HG02981 (cell line): ENCODE data around the gene MRPL58.
"Not testable (repeated sequence)": the region's sequence is repeated elsewhere in the genome, so short reads cannot be mapped to it uniquely, and the experiment has no call there.

Source experiments
- ATAC-seq: cut with Tn5 transposase; IDR thresholded peaks from one replicate; pipeline ENCODE4 v1.9.1; 2021; ENCODE audit warnings: mild to moderate bottlenecking, moderate library complexity; ENCODE audit not compliant: unreplicated experiment

MRPL58 gene

DNA sequence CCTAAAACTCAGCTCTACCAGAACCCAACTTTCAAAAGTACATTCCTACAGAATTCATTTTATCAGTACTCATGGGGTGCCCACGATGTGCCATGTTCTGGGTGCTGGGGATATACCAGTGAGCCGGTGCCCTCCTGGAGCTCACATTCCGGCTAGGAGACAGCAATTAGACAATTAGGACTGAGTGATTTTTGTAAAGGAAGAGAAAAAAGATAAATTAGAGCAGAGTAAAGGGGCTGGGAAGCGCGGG is 449 bp upstream of the MRPL58 start:
- ATAC-seq, result no peak

DNA sequence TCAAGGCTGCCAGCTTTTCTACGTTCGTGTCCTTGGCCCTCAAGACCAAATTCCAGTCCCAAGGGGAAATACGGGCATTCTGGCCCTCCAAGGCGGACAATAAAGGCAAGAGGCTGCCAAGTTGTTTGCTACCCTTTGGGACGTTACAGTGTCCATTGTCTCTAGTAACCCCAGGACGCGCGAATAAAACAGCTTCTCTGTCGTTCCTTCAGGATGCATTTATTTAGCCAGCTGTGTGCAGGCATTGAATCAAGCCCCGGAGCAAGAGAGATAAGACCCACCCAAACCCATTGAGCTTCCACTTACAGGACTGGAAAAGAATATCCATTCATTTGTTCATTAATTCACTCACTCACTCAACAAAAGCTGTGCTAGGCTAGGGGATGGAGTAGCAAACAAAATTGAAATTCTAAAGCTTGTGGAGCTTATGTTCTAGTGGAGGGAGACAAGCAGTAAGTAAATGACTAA is 656 bp downstream of the MRPL58 start:
- no peak for ATAC-seq

DNA sequence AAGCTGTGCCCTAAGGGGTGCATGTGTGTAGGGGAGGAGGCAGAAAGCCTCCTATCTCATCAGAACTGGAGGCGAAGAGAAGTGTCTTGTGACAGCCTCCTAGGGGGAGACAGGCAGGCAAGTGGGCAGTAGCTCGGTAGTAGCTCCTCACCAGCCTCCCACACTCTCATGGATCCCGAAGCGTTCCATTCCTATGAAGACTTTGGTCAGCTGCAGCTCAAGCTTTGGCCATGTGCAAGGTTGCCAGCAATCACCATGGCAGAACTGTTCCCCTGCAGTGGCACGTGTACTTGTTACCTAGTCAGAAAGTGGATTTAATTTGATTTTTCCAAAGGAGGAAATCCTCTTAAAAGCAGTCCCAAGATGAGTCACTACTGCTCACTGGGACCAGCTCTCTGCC is 6.7 kb downstream of the MRPL58 start:
- no peak for ATAC-seq

DNA sequence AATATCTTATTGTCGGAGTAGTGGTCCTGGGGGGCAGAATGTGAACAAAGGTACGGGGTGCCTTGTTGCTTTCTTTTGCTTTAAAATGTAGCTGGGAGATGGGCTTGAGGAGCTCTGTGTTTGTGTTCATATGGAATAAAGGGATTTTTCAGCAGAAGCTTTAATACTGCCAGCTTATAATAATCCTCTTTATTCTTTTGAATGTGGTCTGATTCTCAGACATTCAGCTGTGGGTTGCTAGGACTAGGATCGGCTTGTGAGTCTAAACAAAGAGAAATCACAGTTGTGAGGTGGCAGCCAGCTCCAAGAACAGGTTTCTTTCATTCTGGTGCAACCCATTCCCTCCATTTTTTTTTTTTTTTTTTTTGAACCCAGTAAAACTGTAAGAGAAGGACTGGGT is 7.2 kb downstream of the MRPL58 start:
- no peak for ATAC-seq

DNA sequence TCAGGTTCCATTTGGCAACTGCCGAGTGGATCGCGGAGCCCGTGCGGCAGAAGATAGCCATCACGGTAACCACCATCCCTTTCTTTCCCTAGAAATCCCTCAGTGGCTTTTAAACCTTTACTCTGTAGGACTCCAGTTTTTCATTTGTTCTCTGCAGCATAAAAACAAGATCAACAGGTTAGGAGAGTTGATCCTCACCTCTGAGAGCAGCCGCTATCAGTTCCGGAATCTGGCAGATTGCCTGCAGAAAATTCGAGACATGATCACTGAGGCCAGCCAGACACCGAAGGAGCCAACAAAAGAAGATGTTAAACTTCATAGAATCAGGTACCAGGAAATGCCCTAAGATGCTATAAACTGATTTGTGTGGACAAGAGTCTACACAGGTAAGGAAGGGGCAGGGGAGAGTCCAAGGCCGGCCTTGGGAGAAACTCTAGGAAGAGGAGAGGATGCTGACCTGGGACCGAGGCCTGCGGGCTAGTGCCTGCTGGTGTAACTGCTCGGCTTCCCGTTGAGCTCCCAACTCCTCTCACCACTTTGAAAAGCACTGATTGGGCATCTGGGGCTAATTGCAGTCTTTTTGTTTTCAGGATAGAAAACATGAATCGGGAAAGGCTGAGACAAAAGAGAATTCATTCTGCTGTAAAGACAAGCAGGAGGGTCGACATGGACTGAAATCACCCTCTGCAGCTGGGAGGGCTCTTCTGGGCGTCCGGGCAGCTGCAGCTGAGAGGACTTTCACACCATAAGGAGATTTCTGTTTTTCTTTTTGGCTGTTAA is 8.1 kb downstream of the MRPL58 start:
- ATAC-seq, result no peak

DNA sequence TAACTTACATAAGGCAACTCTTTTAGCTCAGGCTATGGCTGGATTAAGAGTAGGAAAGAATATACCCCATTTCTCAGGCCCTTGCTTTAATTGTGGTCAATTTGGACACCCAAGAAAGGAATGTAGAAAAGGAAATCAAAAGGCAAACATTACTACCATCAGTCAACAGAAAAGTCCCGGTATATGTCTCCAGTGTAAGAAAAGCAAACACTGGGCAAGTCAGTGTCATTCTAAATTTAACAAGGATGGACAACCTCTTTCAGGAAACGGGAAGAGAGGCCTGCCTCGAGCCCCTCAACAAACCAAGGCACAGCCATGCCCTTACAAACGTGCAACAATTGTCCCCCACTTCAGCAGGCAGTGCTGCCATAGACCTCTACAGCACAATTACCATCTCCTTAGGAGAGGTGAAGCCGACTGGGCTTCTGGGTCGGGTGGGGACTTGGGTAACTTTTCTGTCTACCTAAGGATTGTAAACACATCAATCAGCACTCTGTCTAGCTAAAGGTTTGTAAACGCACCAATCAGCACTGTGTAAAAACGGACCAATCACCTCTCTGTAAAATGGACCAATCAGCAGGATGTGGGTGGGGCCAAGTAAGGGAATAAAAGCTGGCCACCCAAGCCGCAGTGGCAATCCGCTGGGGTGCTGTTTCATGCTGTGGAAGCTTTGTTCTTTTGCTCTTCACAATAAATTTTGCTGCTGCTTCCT is 12.4 kb downstream of the MRPL58 start:
- ATAC-seq, result no peak

DNA sequence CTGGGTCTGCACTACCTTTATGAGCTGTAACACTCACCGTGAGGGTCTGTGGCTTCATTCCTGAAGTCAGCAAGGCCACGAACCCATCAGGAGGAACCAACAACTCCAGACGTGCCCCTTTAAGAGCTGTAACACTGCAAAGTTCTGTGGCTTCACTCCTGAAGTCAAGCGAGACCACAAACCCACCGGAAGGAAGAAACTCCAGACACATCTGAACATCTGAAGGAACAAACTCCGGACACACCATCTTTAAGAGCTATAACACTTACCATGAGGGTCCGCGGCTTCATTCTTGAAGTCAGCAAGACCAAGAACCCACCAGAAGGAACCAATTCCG is 12.9 kb downstream of the MRPL58 start:
- ATAC-seq, result not testable (repeated sequence)

DNA sequence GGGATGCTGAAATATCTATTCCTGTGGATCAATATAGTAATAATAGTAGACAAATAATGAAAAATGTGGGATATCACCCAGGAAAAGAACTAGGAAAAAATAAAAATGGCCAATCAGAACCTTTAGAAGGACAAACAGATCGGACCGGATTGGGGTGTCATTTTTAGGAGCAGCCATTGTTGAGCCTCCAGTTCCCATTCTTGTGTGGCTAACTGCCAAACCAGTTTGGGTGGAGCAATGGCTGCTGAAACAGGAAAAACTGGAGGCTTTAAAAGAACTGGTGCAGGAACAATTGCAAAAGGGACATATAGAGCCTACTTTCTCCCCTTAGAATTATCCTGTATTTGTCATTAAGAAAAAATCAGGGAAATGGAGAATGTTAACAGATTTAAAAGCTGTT is 14.2 kb downstream of the MRPL58 start:
- ATAC-seq, result not testable (repeated sequence)

DNA sequence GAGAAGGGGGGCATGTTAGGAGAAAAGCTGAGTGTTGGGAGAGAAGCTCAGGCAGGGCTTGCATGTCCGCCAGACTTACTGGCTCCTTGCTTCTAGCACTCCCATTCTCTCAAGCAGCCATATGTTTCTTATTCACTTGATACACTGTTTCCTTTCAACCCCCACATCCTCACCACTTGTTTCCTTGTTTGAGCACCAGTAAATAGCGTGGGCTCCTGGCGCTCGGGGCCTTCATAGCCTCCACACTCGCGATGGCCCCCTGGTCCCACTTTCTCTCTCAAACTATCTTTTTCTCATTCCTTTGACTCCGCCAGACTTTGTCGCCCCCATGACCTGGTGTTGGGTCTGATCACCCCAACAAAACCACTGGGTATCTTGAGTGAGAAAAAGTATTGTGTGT is 17.7 kb downstream of the MRPL58 start:
- no peak for ATAC-seq

DNA sequence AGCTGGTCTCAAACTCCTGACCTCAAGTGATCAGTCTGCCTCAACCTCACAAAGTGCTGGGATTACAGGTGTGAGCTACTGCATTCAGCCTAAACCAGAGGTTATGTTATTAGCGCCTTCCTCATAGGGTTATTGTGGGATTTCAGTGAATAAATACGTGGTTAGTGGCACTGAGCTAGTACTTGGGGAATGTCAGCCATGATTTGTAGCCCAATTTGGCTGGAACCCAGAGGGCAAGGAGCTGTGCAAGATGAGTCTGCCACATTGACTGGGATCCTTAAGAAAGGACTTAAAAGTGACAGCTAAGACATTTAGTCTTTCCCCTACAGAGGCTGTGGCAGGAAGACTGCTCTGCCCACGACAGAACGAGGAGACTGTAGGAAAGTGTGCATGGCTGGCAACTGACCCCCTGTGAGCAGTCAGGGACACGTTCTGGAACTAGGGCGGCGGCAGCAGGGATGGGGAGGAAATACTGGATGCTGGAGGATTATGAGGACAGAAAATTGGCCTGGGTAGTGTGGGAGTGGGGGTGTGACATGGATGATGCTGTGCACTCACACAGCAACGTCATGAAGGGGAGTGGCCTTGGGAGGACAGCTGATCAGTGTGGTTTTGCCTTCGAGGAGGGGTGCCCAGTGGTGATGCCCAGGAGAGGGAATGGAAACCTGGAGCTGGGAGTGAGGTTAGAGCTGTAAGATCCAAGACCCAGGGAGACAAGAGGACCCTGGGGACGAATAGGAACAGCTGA is 19.7 kb downstream of the MRPL58 start:
- ATAC-seq, result no peak

DNA sequence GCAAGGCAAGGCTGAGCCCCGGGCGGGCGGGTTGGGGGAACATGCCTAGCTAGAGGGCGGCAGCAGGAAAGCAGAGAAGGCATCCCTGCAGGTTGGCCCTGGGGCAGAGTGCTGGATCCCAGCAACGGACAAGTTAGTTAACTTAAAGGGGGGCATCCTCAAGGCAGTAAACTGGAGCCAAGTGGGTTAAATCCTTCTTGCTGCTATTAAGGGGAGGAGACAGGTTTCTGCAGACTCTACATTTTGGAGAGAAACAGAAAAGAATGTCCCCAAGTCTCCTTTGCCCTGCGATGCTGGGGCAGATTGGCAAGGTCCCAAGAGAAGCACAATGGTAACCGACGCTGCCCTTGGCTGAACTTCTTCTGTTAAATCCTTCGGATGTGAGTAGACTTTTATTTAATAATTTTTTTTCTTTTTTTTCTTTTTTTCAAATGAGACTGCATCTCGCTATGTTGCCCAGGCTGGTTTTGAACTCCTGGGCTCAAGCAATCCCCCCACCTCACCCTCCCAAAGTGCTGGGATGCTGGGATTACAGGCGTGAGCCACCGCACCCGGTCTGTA is 20.3 kb downstream of the MRPL58 start:
- no peak for ATAC-seq

DNA sequence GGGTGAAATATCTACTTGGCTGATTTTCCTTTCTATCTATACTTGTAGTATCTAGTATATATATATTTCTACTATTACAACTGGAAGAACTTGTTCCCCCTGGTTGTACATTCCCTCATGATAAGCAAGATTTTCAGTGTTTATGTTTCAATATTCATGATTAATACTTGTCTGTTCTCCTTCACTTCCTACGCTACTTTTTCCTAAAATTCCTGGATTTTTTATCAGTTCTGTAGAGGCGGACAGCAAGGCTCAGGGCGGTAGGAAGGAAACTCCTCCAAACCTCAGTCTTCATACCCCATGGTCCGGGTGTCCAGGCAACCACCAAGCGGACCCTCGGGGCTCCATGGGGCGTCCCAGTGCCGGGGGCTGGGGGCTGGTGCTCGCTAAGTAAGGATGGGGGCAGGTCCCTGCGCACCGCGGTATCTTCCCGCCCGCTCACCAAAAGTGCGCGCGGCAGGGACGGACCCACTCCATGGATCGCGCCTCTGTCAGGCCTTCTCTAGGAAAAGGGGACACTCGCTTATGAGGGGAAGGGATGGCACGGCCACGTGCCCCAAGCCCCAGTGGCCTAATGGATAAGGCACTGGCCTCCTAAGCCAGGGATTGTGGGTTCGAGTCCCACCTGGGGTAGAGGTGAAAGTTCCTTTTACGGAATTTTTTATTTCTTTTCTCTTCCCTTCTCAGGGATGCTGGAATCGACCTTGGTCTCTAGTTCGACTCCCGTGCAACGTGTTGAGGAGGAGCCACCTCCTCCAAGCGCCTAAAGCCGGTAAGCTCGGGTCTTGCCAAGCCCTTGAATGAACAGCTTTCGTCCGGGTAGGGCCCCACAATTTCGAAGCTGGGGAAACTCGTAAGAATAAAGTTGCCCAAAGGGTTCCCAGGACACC is 21.1 kb downstream of the MRPL58 start:
- ATAC-seq, result peak; percentile 29

DNA sequence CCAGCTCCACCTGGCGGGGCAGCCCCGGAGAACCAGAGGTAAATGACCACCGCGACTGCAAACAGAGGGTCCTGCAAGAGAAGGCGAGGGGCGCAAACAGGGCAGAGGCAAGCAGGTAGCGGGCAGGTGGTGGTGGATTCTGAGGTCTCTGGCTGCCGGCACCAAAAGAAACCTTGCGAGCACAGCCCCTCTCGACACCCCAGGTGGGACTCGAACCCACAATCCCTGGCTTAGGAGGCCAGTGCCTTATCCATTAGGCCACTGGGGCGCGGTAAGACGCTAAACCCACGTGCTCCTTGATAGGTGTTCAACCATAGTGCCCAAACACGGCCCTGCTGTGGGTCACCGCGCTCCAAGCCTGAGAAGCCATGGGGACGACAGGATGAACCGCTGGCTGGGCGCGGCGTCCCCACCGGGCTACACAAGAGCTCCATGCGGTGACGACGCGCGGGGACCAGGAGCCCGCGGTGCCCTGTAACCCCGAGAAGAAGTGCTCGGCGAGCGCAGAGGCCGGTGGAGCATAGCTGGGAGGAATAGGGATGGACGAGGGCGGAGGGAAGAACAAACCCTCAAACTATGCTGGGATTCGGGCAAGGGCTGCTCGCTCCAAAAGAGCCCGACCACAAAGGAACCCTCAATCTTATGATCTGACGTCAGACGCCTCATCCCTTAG is 21.9 kb downstream of the MRPL58 start:
- peak; percentile 50 for ATAC-seq

DNA sequence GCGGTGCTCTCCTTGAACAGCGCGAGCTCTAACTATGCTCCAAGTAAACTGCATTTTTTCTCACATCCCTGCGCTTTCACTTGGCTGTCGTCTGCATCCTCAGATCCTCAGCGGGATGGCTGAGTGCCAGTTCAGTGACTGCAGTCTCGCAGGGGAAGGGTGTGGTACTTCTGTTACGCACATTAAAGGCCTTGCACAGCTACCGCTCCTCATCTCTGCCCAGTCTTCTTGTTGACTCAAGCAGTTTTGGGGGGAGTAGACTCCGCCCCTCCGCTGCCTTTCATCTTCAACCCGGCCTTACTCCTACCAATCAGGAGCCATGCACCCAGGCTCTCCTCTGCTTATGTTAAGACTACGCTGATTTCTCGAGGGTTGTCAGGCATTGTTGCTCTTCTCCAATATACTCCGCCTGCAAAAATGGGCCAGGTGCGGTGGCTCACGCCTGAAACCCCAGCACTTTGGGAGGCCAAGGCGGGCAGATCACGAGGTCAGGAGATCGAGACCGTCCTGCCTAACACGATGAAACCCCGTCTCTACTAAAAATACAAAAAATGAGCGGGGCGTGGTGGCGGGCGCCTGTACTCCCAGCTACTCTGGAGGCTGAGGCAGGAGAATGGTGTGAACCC is 24.3 kb downstream of the MRPL58 start:
- no peak for ATAC-seq

DNA sequence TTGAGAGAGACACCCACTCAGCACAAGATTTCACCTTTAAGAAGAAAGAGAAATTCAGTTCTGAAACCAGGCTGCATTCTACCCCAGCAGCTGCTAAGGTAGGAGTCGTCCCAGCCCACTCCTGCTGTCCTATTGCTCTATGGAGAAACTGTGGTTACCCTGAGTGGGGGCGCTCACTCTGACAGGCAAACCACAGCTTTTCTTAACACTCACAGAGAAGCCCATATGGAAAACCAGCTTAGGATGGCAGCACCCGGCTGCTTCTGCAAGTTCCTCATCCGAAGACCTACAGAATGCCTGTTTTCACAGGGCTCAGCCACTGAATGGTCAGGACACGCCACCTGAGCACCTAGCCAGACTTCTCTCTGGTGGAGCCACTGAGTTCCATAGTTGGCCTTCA is 26.8 kb downstream of the MRPL58 start:
- ATAC-seq, result no peak

DNA sequence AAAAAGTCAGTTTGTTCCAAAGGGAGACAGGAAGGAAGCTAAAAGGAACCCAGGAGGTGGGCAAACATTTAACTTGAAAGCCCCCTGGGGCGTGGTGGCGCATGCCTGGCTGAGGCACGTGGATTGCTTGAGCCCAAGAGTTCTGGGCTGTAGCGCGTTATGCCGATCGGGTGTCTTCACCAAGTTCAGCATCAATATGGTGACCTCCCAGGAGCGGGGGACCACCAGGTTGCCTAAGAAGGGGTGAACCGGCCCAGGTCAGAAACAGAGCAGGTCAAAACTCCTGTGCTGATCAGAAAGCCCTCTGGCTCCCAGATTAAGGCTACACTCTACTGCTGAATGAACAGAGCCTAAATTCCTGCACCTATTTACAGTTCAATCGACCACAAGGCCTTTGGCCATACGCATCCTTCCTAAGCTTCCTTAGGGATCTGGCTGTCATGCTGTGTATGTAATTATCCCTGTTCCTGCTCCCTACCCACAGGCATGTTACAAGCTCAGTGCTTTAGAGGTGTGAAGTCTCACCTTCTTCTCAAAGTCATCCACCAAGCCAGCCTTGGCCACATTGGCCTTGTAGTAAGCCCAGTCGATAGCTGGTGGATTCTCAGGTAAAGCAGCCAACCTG is 29.3 kb downstream of the MRPL58 start:
- ATAC-seq, result no peak

DNA sequence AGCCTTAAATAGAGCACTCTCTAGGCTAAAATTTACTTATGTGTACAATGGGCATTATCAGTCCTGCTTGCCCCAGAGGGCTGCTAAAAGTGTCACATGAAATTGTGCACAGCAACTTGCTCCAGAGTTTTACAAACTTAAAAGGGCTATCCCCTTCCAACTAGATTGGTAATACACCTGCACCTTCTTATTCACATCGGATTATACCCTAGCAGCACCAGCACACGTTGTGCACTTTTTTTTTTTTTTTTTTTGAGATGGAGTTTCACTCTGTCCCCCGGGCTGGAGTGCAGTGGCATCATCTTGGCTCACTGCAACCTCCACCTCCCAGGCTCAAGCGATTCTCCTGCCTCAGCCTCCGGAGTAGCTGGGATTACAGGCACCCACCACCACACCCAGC is 31.3 kb downstream of the MRPL58 start:
- not testable (repeated sequence) for ATAC-seq

DNA sequence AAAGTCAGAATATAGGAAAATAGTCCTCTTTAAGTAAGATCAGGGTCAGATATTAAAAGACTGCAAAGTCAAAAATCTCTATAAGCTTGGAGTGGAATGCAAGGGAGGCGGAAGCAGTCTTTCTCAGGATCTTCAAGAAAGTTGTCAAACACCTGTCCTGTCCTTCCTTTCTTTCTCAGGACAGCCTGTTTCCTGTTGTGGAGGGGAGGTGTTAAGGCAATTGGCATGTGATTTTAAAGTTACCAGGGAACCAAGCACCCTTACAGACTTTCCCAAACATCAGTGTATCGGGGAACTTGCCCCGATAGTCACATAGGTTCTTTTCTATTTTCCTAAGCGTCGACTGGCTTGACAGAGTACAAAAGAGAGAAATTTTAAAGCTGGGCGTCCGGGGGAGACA is 32.2 kb downstream of the MRPL58 start:
- ATAC-seq, result no peak

DNA sequence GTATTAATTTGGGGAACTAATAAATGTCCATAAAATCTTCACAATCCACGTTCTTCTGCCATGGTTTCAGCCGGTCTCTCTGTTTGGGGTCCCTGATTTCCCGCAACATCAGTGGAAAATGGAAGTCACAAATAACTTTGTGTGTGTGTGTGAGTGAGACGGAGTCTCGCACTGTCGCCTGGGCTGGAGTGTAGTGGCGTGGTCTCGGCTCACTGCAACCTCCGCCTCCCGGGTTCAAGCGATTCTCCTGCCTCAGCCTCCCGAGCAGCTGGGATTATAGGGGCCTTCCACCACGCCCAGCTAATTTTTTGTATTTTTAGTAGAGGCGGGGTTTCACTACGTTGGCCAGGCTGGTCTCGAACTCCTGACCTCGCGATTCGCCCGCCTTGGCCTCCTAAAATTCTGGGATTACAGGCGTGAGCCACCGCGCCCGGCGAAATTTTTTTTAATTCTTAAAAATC is 33.5 kb downstream of the MRPL58 start:
- not testable (repeated sequence) for ATAC-seq
